Endothelial cell of umbilical vein (primary cell): ENCODE data around the gene C22orf42. TPM values are rescaled to one million over a fixed set of nuclear protein-coding genes. Genes with fewer than 3 reads are reported as not detected.
A peak's percentile ranks its signal among the peaks of the same experiment; 100 is the strongest.

Source experiments
- BruUV-seq: library from RNA; stranded (reverse); fragments of 400-500 nt; replicated peaks from 2 replicates; lab custom pipeline; 2021; lab: Mats Ljungman, UMichigan
- CTCF ChIA-PET: fragments of 300-600, 350-600 bp; sonication (Branson Sonifier 250); formaldehyde crosslinking; loops from one replicate; lab custom pipeline; 2021; ENCODE audit warnings: antibody characterized with exemption, inconsistent platforms; lab: Charles Lee
- POLR2A ChIA-PET: fragments of 300-600, 350-600 bp; sonication (Branson Sonifier 250); formaldehyde crosslinking; loops from one replicate; lab custom pipeline; 2021; ENCODE audit warnings: antibody characterized with exemption, inconsistent platforms; lab: Charles Lee
- DNase-seq: peaks from one replicate; pipeline ENCODE4 v3.0.0-alpha.2; 2011; ENCODE audit warnings: low read depth, low spot score
- FAIRE-seq: peaks from 2 replicates; lab custom pipeline; 2011; peaks lifted over from hg19 to GRCh38; lab: Jason Lieb, UNC
- H2AFZ ChIP-seq: 2 replicates; pipeline ENCODE4 v1.6.0; 2012; ENCODE audit warnings: low read depth, low read length, control low read depth, inconsistent platforms
- H3K27ac ChIP-seq: 2 replicates; pipeline ENCODE4 v1.5.1; 2011; ENCODE audit warnings: low read depth, mild to moderate bottlenecking, control low read depth, low read length, moderate library complexity; ENCODE audit not compliant: insufficient read depth
- H3K27me3 ChIP-seq, 2 experiments: 2 replicates each; pipeline versions ENCODE4 v1.6.0 to v1.6.1; 2011; ENCODE audit warnings: low read length in 2 of 2, mixed read lengths in 1 of 2; ENCODE audit not compliant: control insufficient read depth in 2 of 2, insufficient read depth in 2 of 2
- H3K36me3 ChIP-seq, 2 experiments: 2 replicates in 1 of 2; 3 replicates in 1 of 2; pipeline ENCODE4 v1.5.1; 2011; ENCODE audit warnings: low read length in 2 of 2, mild to moderate bottlenecking in 1 of 2, moderate library complexity in 1 of 2; ENCODE audit not compliant: control insufficient read depth in 2 of 2, insufficient read depth in 2 of 2; ENCODE audit errors: extremely low read depth in 1 of 2
- H3K4me1 ChIP-seq: 3 replicates; pipeline ENCODE4 v1.5.1; 2011; ENCODE audit warnings: mild to moderate bottlenecking, low read length; ENCODE audit not compliant: control insufficient read depth, insufficient read depth; ENCODE audit errors: extremely low read depth
- H3K4me2 ChIP-seq: 2 replicates; pipeline ENCODE4 v1.6.1; 2011; ENCODE audit warnings: low read length, control low read depth, mixed read lengths; ENCODE audit not compliant: insufficient read depth
- H3K4me3 ChIP-seq, 3 experiments: fragments of 200-600 bp in 1 of 3; sonication (generic), shearing (Covaris generic) in 1 of 3; replicated peaks in 1 of 3; 2 replicates each; pipeline ENCODE4 v1.5.1; 2011 to 2016; ENCODE audit warnings: control low read depth in 3 of 3, low read length in 3 of 3, mild to moderate bottlenecking in 2 of 3, inconsistent platforms in 1 of 3, low read depth in 1 of 3, moderate library complexity in 1 of 3; ENCODE audit not compliant: insufficient read depth in 1 of 3
- H3K79me2 ChIP-seq: 2 replicates; pipeline ENCODE4 v1.6.0; 2012; ENCODE audit warnings: low read length, inconsistent platforms; ENCODE audit not compliant: control insufficient read depth, insufficient read depth
- H3K9ac ChIP-seq: replicated peaks from 2 replicates; pipeline ENCODE3; 2011; ENCODE audit warnings: low read length, control low read depth; ENCODE audit not compliant: insufficient read depth; ENCODE audit errors: extremely low read depth
- H3K9me1 ChIP-seq: replicated peaks from 3 replicates; pipeline ENCODE4 v1.6.0; 2011; ENCODE audit warnings: mild to moderate bottlenecking, low read length; ENCODE audit not compliant: control insufficient read depth, insufficient read depth; ENCODE audit errors: extremely low read depth
- H3K9me3 ChIP-seq: replicated peaks from 2 replicates; pipeline ENCODE4 v1.5.1; 2012; ENCODE audit warnings: low read length, inconsistent platforms; ENCODE audit not compliant: control insufficient read depth, insufficient read depth
- H4K20me1 ChIP-seq: replicated peaks from 2 replicates; pipeline ENCODE3; 2011; ENCODE audit warnings: mild to moderate bottlenecking, low read length; ENCODE audit not compliant: control insufficient read depth, insufficient read depth; ENCODE audit errors: extremely low read depth
- FOS ChIP-seq: IDR thresholded peaks from 2 replicates; pipeline ENCODE4 v1.6.1; 2011; ENCODE audit warnings: mild to moderate bottlenecking, low read length, moderate library complexity, borderline replicate concordance; ENCODE audit not compliant: insufficient read depth
- GATA2 ChIP-seq: IDR thresholded peaks from 2 replicates; pipeline ENCODE4 v1.7.0; 2011; ENCODE audit warnings: low read depth, mild to moderate bottlenecking, moderate library complexity, mixed read lengths, low read length; ENCODE audit not compliant: insufficient read length, insufficient read depth
- JUN ChIP-seq: IDR thresholded peaks from 2 replicates; pipeline ENCODE4 v1.6.1; 2011; ENCODE audit warnings: borderline replicate concordance, low read depth; ENCODE audit not compliant: insufficient read length, insufficient read depth
- POLR2A ChIP-seq: IDR thresholded peaks from 2 replicates; pipeline ENCODE4 v1.6.1; 2012; ENCODE audit warnings: low read depth, mild to moderate bottlenecking, control low read depth, low read length
- POLR2AphosphoS5 ChIP-seq: IDR thresholded peaks from 2 replicates; pipeline ENCODE4 v1.6.1; 2012; ENCODE audit warnings: low read depth, mild to moderate bottlenecking, control low read depth, low read length, moderate library complexity; ENCODE audit not compliant: insufficient read depth
- dilution Hi-C: fragments of 300-500 bp; cut with MboI; formaldehyde crosslinking; loops from one replicate; pipeline ENCODE4 v1.15.0; 2019; ENCODE audit warnings: low sequenced_read_pairs; ENCODE audit not compliant: extremely low pct_ligation_motif_present
- intact Hi-C: fragments of 100-400 bp; cut with micrococcal nuclease; formaldehyde crosslinking; loops from one replicate; pipeline ENCODE4 v1.10.0; 2022
- polyA plus RNA-seq, 4 experiments: library from polyadenylated mRNA; depleted of rRNA in 3 of 4; stranded (reverse) in 3 of 4; unstranded in 1 of 4; fragments of >200 nt; gene quantifications; 2 replicates each; pipeline versions ENCODE4 v1.2.1 to v1.2.3, GENCODE V29; 2011 to 2012; ENCODE audit warnings: missing spikeins in 1 of 4
- total RNA-seq: library from RNA; stranded (reverse); gene quantifications from 2 replicates; pipeline ENCODE4 v1.2.3, GENCODE V29; 2021
- TF ChIP-seq, protein P1 (sequence below), 2 donors: IDR thresholded peaks; 1 replicate in 1 of 2; 2 replicates in 1 of 2; pipeline ENCODE4 v1.5.1; 2011; ENCODE audit warnings: low read length in 2 of 2, mild to moderate bottlenecking in 2 of 2, moderate library complexity in 2 of 2, control low read depth in 1 of 2, inconsistent platforms in 1 of 2, low read depth in 1 of 2; ENCODE audit not compliant: insufficient read depth in 1 of 2; ENCODE audit errors: extremely low read depth in 1 of 2

Gene C22orf42
- total and polyA plus RNA-seq, 2 donors (not counting 3 experiments of a cell fraction or from before 2014, with no cell fraction given) = not detected

DNA sequence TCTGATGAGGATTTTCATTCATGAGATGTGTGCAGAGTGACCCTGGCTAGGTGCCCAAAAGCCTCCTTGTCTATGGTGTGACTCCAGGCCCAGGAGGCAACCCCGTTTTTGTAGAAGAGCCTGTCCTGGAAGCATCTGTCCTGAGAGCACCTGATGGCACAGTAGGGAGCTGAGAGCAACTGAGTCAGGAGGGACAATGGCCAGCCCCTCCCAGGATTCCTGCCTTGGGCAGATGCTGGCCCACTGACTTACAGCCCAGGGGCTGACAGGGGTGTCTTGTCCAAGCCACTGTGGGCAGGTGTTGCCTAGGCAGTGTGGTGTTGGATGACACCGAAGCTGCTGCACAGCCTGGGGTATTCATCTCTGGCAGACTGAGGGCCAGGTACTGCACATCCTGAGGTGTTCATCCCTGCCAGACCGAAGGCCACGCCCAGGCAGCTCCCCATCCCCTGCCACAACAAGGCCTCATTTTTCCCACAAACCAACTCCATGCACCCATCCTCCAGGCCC, 48.9 kb upstream of the C22orf42 start:
- ChIA-PET POLR2A (no interaction called here), CTCF (no interaction called here)
- H3K9me1 ChIP-seq = no peaks in the 10 kb centered on the region
- BruUV-seq = no TSS peak
- no peak overlapping the region for H3K4me3 ChIP-seq
- TF ChIP-seq GATA2 (no peak), FOS (no peak), POLR2AphosphoS5 (no peak), JUN (no peak)
- no peak overlapping the region for H3K4me2 ChIP-seq
- dilution Hi-C loops = no loop called here
- peaks cover 3 to 13% of the 10 kb centered on the region in 2 experiments for H3K27me3 ChIP-seq
- intact Hi-C loops = loop anchor here (5.0 kb wide), 1 partner anchor 231 kb away; no protein-coding TSS in a partner anchor
- no peaks in the 10 kb centered on the region for H4K20me1 ChIP-seq
- H3K36me3 ChIP-seq = no peaks in the 10 kb centered on the region
- H3K9me3 ChIP-seq = no peaks in the 10 kb centered on the region
- FAIRE-seq (no peak), DNase-seq (no peak)
- H3K4me1 ChIP-seq = no peaks in the 10 kb centered on the region
- H3K9ac ChIP-seq = no peak overlapping the region
- H3K27ac ChIP-seq = no peak overlapping the region
- no peaks in the 10 kb centered on the region for H3K79me2 ChIP-seq
- H2AFZ ChIP-seq = no peak overlapping the region

DNA sequence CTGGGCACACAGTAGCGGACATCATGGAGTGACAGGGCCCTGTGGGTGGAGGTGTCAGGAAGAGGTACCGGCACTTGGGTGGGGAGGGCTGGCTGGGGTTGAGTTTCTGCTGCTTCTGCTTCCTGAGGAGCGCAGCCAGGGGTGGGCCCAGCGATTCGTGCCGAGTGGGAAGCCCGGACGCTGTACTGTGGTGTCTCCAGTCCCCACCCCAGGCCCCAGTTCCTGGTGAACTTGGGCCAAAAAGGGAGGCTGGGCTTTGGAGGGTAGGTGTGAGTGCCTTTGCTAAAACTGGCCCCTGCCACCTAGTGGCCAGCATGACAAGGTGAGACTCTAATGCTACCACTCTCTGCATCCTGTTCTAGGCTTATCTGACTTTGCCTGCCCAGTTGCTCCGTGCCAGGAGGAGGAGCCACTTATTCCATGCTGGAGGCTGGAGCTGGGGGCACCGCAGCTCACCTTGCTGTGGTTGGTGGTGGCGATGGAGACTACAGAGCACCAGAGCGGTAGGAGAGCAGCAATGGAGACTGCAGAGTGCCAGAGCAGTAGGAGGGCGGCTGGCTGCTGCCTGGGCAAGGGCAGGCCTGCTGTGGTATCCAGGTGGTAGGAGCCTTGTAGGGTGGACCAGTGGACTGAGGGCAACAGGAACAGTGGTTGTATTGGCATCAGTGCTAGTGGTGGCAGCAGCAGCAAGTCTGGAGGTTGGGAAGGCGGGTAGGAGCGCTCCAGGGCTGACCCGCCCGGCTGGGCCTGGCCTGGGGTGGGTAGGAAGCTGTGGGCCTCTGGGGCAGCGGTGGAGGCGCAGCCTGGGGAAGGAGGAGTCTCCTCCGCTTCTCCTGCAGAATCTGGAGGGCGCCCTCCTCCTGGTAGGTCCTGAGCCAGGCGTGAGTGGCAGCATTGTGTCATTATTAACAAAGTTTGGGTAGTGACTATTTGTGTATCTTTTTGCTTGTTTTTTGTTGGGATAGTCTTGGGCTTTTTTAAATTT, 48.0 kb upstream of the C22orf42 start:
- POLR2A ChIA-PET = no interaction called here
- CTCF ChIA-PET = no interaction called here
- BruUV-seq = no TSS peak

More for the DNA sequence above, 48.0 kb upstream of the C22orf42 start:
- Histone ChIP-seq H3K27me3 (peaks cover 4 to 19% of the 10 kb centered on the region in 2 experiments), H4K20me1 (no peaks in the 10 kb centered on the region), H3K79me2 (no peaks in the 10 kb centered on the region), H3K27ac (no peak overlapping the region), H3K4me2 (no peak overlapping the region), H2AFZ (no peak overlapping the region), H3K4me1 (no peaks in the 10 kb centered on the region), H3K36me3 (no peaks in the 10 kb centered on the region), H3K9me3 (no peaks in the 10 kb centered on the region), H3K9ac (no peak overlapping the region), H3K4me3 (no peak overlapping the region), H3K9me1 (no peaks in the 10 kb centered on the region)
- DNase-seq = no peak
- intact Hi-C loops (loop anchor here (5.0 kb wide), 1 partner anchor 230 kb away; no protein-coding TSS in a partner anchor), dilution Hi-C loops (no loop called here)
- peak; percentile 62 for FAIRE-seq
- TF ChIP-seq, protein P1, sequence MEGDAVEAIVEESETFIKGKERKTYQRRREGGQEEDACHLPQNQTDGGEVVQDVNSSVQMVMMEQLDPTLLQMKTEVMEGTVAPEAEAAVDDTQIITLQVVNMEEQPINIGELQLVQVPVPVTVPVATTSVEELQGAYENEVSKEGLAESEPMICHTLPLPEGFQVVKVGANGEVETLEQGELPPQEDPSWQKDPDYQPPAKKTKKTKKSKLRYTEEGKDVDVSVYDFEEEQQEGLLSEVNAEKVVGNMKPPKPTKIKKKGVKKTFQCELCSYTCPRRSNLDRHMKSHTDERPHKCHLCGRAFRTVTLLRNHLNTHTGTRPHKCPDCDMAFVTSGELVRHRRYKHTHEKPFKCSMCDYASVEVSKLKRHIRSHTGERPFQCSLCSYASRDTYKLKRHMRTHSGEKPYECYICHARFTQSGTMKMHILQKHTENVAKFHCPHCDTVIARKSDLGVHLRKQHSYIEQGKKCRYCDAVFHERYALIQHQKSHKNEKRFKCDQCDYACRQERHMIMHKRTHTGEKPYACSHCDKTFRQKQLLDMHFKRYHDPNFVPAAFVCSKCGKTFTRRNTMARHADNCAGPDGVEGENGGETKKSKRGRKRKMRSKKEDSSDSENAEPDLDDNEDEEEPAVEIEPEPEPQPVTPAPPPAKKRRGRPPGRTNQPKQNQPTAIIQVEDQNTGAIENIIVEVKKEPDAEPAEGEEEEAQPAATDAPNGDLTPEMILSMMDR (IDR thresholded peaks at IDR 0.05; ENCODE audit: extremely low read depth in 1 of 2, insufficient read depth in 1 of 2, low read depth in 1 of 2, low read length in 2 of 2) = peak; percentile 32 to 71
- no peak for TF ChIP-seq POLR2A
